GM12878 (cell line): Measurements from ENCODE around the gene TTLL1.

Source experiments
- BHLHE40 ChIP-seq, 2 experiments: fragments of 450-650 bp in 1 of 2; IDR thresholded peaks; 2 replicates each; pipeline ENCODE4 v1.6.1; 2011 to 2017; ENCODE audit warnings: low read depth in 2 of 2, borderline replicate concordance in 1 of 2, improper control_type of control experiment in 1 of 2, low read length in 1 of 2, mild to moderate bottlenecking in 1 of 2
- EP300 ChIP-seq, 2 experiments: fragments of 150-350 bp in 1 of 2; IDR thresholded peaks; 2 replicates each; pipeline ENCODE4 v1.6.1; 2011 to 2012; ENCODE audit warnings: low read depth in 2 of 2, low read length in 2 of 2, borderline replicate concordance in 1 of 2, improper control_type of control experiment in 1 of 2, inconsistent platforms in 1 of 2; ENCODE audit not compliant: control insufficient read depth in 1 of 2
- POLR2A ChIP-seq: IDR thresholded peaks from 2 replicates; pipeline ENCODE4 v1.6.1; 2011; ENCODE audit warnings: low read depth, mild to moderate bottlenecking, low read length
- TF ChIP-seq, protein P1 (sequence below): IDR thresholded peaks from 2 replicates; pipeline ENCODE4 v1.6.1; 2011; ENCODE audit warnings: low read depth, low read length, improper control_type of control experiment, borderline replicate concordance

DNA sequence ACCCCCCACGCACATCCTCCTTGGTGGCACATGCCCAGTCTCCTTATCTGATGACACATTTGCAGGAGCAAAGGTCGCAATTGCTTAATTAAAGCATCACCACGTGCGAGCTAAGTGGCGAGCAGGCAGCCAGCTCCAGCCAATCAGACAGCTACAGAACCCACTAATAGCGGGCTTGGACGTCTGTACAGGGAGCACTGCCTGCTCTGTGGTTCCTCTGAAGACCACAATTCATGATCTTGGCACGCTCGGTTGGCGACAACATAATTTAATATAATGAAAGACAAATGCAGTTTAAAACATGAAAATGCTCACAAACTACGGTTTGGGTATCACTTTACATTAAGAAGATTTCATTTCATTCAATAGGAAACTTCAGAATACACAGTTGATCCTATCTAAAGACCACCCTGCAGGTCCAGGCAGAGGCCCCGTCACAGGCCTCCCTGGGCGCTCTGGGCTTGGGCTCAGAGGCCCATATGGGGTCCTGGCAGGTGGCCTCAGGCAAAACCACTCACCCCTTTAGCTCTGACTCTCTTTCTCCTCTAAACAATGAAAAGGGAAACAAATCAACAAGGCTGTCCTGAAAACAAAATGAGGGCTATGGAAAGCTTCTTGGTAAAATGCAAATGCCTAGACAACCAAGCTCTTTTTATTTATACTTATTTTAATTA is 84.7 kb downstream of the TTLL1 start:
- TF ChIP-seq POLR2A = no peak
- TF ChIP-seq, protein P1, sequence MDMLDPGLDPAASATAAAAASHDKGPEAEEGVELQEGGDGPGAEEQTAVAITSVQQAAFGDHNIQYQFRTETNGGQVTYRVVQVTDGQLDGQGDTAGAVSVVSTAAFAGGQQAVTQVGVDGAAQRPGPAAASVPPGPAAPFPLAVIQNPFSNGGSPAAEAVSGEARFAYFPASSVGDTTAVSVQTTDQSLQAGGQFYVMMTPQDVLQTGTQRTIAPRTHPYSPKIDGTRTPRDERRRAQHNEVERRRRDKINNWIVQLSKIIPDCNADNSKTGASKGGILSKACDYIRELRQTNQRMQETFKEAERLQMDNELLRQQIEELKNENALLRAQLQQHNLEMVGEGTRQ = no peak
- TF ChIP-seq EP300 (IDR thresholded peaks at IDR 0.05; ENCODE audit: borderline replicate concordance in 1 of 2, control insufficient read depth in 1 of 2, low read depth in 2 of 2, low read length in 2 of 2) = no peak; a peak in 1 of 4 replicates
- peak in 1 of 2 experiments; percentile 87; a peak in 2 of 4 replicates for TF ChIP-seq BHLHE40 (IDR thresholded peaks at IDR 0.05; ENCODE audit: borderline replicate concordance in 1 of 2, low read depth in 2 of 2, low read length in 1 of 2)
